GM21576 (cell line): Measurements from ENCODE around the gene TMEM215.
"Not testable (repeated sequence)": the region's sequence is repeated elsewhere in the genome, so short reads cannot be mapped to it uniquely, and the experiment has no call there.

Experiments used
- ATAC-seq: cut with Tn5 transposase; IDR thresholded peaks from one replicate; pipeline ENCODE4 v1.9.1; 2021; ENCODE audit warnings: mild to moderate bottlenecking, moderate library complexity; ENCODE audit not compliant: unreplicated experiment

The TMEM215 gene, protein sequence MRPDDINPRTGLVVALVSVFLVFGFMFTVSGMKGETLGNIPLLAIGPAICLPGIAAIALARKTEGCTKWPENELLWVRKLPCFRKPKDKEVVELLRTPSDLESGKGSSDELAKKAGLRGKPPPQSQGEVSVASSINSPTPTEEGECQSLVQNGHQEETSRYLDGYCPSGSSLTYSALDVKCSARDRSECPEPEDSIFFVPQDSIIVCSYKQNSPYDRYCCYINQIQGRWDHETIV

DNA sequence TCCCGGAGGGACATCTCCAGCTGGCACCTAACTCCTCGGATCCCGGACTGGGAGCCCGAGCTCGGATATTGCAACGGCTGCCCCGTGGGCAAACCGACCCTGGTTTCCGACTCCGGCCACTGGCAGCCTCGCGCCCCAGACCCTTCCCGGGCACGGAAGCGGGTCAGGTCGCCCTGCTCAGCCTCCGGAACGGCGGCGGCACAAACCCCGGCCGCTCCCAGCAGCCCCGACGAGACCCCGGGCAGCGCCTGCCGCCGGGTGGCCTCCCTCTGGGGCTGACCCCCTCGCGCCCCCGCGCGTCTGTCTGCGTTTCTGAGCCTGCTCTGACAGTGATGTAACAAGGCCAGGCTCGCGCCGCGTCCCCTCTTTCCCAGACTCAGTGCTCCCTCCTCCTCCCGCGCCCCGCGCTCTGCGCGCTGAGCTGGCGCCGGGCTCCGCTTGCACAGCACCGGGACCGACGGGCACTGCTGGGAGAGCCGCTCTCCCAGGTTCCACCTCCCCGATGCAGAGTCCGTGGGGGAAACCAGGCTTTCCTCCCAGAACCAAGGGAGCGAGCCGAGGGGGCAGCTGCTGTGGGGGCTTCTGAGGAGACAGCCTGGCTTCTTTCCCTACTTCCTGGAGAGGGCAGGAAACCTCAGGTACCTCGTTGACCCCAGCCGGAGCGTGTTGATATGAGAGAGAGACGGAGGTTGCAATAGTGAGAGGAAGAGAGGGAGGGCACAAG is at the start of gene TMEM215:
TMEM215 (plus strand) TSS at position 373 of the 724 bp plus-strand sequence. CDS start 644 bp downstream, outside the sequence.
- no peak for ATAC-seq

DNA sequence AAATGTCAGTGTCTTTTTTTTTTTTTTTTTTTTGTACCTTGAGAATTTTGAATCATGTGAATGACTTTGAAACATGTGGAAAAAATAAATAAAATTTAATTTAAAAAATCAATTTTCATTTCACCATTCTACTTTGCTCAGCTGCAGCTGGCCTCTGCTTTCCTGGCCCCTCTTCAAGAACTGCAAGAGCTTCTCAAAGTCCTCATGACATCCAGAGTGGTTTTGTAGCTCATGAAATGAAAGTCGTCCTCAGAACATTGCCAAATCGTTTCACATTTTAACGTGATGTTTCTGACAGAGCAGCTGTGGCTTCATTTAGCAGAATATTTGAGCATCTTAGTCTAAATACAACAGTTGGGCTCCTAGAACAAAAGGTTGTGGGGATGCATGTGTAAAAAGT is 47.9 kb upstream of the TMEM215 start:
- ATAC-seq: no peak

DNA sequence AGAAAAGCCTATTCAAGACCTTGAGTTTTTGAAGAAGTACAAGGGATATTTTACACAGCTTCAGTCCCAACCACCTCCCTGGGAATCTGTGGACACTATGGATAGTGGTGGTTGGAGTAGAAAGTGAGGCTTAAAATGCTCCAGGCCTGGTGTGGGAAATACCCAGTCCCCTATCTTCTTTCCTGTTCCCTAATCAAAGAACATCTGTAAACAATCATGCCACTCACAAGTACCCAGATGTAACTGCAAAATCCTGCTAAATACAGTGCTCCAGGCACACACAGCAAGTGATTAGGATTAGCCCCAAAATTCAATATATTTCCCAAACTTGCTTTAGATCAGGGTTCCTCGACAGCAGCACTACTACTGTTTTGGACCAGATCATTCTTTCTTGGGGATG is 46.0 kb upstream of the TMEM215 start:
- ATAC-seq: no peak

DNA sequence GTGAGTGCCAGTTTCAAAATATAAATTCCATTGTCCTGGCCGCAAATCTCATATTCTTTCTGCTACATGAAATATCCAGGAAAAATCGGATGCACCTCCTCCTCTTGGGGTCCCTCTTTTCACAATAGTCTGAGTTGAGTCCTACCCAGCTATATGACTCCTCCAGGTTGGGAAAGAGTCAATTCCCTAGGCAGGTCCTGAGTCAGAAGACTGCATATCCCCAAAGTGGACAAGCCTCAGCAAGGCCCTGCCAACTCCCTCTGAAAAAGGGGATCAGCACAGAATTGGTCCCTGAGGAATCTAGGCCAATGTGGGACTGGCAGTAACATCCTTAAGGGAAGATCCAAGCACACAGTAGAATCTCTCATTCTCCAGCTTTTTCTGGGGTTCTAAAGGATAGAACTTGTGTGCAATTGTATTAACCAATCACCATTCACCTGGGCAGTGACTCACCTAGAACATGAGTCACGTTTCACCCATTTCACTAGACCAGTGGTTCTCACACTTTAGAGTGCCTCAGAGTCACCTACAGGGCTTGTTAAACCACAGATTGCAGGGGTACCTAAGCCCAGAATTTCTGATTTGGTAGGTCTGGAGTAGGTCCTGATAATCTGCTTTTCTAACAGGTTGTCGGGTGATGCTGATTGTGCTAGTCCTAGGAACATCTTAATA is 44.7 kb upstream of the TMEM215 start:
- no peak for ATAC-seq

DNA sequence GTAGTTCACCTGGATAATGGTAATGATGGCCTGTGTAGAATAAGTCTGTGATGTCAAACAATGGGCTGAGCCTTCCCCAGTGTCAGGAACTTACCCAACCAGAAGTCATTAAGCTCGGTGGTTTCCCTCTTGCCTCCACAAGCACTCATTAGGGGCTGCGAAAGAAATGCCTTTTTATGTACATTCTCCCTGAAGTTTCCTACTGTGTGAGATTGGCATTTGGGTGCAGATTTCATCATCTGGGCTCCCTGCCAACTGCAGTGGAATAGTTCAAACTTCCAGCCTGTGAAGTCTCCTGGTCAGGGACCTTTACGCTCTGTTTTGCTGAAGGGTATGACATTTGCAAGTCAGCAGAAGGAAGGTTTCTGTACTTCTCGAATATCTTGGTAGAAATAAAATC is 41.6 kb upstream of the TMEM215 start:
- ATAC-seq: no peak

DNA sequence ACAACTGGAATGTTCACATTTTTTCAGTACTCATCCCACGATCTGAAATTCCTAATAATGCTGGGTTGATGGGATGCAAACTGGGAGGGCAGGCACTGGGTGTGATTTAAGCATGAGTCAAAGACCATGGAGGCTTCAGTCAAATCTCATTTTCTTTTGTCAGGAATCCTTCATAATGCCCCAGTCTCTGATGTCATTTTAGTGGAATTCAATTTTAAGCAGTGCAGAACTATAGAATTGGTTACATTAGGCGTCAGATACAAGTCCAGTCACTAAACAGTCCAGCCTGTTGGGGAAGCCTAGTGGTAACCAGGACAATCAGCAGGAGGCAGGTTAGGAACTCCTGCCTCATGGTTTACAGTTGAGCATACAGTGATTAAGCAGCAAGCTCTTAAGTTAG is 41.0 kb upstream of the TMEM215 start:
- ATAC-seq: no peak

DNA sequence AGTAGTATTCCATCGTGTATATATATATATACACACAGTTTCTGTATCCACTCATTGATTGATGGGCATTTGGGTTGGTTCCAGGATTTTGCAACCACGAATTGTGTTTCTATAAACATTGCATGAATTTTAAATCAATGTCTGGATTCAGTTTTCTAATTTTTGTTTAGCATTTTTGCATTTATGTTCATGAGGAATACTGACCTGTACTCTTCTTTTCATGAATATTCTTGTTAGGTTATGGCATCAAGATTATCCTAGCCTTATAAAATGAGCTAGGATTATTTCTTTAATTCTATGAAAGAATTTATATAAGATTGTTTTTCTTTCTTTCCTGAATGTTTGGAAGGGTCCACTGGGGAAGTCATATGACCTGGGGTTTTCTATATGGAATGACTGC is 35.3 kb upstream of the TMEM215 start:
- no peak for ATAC-seq

DNA sequence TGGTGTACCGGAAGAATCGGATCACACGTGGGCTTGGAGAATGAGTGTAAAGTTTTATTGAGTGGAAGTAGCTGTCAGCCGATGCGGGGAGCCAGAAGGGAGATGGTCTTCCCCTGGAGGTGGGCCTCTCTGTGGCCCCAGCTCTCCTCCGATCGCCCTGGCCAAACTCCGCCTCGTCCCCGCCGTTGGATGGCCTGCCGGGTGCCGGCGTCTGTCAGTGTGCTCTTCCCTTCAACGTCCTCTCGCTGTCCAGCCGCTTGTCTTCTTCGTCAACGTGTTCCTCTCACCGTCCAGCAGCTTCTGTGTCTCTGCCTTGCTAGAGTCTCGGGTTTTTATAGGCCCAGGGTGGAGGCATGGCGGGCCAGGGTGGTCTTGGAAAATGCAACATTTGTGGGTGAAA is 27.6 kb upstream of the TMEM215 start:
- no peak for ATAC-seq

DNA sequence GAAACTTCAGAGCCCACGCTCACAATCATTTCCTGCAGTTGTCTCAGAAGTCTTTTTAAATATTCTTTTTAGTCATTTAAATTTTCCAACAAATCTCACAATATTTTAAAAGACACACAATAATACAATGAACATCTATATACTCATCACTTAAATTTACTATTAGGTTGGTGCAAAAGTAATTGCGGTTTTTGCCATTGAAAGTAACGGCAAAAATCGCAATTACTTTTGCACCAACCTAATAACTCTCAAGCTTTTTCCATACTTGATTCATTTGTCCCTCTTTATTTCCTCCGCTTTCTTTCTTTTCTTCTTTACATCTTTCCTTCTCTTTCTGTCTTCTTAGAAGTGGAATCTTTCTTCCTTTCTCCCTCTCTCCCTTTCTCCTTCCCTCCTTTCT is 19.2 kb upstream of the TMEM215 start:
- no peak for ATAC-seq

DNA sequence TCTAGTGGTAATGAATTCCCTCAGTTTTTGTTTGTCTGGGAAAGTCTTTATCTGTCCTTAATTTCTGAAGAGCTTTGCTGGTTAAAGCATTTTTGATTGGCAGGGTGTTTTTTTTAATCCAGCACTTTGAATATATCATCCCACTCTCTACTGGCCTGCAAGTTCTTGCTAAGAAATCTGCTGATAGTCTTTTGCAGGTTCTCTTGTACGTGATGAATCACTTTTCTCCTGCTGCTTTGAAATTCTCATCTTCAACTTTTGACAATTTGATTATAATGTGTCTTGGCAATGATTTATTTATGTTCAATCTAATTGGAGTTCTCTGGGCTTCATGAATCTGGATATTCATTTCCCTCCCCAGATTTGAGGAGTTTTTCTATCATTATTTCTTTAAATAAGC is 8.1 kb upstream of the TMEM215 start:
- no peak for ATAC-seq

DNA sequence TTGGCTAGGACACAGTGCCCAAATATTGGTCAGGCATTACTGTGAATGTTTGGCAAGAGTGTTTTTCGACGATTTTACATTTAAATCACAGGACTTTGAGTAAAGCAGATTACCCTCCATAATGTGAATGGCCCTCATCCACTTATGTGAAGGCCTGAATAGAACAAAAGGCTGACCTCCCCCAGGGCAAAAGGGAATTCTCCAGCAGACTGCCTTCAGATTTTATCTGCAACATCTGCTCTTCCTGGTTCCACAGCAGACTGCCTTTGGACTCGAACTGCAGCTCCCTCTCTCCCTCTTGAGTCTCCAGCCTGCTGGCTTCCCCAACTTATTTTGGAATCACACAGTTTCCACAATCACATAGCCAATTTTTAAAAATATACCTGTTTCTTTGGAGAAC is 7.1 kb upstream of the TMEM215 start:
- no peak for ATAC-seq

DNA sequence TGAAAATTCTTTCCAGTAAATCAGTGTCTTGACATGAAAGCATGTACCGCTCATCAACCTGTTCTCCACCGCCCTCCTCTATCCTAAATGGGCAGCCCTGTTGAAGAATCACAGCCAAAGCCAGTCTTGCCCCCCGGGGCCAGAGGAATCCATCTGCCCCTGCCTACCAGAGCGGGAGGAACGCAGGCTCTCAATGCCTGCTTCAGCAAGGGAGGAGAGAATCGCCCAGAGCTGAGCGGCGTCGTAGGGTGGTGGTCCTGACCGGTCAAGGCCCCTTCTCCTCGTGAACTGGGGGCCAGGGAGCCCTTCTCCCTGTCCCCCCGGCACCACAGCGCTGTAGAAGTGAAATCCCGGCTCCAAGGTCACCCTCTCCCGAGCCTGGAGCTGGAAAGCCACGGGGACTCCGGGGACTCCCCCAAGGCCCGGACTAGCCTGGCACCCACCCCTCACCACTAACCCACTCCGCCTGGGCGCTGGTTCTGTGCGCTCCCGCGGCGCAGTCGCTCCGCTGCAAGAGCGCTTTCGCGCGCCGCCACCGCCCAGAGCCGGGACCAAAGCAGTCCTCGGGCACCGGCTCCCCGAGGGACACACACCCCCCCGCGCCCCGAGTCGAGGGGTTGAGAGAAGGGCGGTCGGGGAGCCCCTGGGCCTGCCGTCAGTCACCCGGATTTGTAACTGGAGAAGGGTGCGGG is 718 bp upstream of the TMEM215 start:
- ATAC-seq: no peak

DNA sequence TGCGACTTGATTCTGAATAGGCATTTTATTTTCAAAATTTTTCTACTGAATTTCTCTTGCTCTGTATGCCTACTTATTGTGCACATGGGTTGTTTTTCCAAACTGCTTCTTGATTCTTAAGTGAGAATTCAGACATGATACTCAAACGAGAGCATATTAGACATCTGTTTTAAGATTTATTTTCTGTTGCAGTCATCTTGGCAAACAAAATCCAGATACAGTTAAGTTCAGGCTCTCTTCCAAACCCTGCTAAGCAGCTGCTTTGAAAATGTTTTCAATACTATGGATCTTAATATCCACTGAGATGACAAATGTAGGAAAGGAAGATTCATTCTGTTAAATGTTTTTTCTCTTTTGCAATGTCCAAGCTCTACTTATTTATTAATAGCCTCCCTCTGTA is 4.5 kb downstream of the TMEM215 start:
- ATAC-seq: no peak

DNA sequence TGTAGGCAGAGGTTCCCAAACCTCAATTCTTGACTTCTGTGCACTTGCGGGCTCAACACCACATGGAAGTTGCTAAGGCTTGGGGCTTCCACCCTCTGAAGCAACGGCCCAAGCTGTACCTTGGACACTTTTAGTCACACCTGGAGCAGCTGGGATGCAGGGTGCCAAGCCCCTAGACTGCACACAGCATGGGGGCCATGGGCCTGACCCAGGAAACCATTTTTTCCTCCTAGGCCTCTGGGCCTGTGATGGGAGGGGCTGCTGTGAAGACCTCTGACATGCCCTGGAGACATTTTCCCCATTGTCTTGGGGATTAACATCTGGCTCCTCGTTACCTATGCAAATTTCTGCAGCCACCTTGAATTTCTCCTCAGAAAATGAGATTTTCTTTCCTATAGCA is 12.7 kb downstream of the TMEM215 start:
- ATAC-seq: not testable (repeated sequence)

DNA sequence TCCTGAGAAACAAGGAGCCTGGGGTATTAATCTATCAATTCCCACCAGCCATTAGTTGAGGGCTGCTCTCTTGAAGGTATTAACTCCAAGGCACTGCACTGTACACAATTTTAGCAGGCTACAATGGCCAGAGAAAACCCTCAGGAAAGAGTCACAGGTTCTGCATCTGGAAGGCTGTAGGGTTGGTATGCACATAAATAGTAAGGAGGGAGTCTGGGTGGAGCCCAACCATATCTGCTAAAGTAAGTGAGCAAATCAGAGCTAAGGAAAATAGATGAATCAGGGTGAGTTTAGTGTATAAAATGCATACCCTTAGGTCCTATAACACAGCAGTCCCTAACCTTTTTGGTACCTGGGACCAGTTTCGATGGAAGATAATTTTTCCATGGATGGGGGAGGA is 18.2 kb downstream of the TMEM215 start:
- ATAC-seq: no peak

DNA sequence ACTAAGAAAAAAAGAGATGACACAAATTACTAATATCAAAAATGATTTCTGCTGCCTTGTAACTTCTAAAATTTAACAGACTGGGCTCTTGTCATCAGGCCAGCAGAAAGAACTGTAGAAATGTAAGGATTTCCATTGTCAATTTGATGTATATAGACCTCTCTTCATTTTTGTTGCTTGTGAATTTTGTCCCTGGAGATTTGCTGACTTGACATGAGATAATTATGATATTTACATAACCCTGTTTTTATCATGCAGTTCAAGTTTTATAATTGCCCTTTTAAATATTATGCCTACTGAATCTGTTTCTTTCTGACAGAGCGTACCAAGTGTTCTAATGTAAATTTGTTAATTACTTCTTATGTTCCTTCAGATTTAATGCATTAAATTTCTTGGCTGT is 23.9 kb downstream of the TMEM215 start:
- ATAC-seq: no peak

DNA sequence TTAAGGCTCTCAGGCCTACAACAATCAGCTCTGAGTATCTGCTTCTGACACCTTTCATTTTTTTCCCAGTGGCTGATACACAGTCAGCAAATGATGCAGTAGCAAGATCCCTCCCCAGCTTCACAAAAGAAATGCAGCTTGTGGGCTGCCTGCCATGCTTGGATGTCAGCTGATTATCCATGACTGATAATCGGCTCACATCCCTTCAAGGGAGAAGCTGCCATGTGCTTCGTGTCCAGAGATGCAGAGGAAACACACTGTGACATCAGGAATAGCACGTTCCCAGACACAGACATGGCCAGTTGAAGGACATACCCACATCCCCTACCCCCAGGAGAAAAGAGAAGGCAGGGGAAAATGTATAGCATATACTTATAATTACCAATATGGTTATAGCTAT is 27.9 kb downstream of the TMEM215 start:
- ATAC-seq: no peak

DNA sequence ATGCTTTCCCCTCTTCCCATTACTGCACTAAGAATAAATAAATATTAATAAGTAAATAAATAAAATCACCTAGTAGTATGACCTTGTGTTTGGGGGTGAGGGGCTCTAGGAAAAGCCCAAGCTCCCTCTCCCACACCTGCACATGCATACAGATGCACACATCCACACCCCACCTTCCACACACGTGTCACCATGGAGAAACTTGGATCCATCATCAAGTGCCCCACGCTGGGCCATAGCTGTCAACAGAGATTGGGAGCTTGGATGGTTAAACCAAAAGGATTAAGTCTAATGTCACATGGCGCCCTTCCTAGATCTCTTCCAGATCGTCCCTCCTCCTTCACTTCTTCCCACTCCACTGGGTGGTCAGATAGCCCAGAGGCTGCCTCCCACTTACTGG is 37.0 kb downstream of the TMEM215 start:
- no peak for ATAC-seq

DNA sequence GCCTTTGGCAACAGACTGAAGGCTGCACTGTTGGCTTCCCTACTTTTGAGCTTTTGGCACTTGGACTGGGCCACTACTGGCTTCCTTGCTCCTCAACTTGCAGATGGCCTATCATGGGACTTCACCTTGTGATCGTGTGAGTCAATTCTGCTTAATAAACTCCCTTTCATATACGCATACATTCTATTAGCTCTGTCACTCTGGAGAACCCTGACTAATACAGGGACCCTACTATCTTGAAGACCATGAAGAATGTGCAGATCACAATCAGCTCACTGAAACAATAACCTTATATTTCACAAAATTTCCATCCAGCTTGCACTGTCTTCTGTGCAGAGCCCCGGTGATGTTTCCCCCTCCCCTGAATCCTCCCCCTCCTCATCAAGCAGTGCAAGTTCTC is 39.8 kb downstream of the TMEM215 start:
- no peak for ATAC-seq

DNA sequence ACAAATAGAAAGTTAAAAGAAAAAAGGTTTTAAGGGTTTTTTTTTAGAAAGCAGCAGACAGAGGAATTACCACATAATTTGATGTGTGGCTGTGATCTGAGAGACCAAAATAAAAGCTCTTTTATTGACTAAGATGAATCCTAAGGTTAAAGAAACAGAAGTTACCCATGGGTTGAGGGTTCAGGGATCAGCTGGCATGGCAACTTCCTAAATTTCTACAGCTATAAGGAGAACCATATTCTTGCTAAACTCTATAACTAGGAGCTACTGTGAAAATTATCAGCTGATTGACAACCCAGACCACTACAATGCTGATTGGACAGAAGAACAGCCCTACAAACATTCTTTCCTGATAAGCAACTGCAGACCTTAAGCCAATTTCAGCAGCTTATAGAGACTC is 40.2 kb downstream of the TMEM215 start:
- no peak for ATAC-seq

DNA sequence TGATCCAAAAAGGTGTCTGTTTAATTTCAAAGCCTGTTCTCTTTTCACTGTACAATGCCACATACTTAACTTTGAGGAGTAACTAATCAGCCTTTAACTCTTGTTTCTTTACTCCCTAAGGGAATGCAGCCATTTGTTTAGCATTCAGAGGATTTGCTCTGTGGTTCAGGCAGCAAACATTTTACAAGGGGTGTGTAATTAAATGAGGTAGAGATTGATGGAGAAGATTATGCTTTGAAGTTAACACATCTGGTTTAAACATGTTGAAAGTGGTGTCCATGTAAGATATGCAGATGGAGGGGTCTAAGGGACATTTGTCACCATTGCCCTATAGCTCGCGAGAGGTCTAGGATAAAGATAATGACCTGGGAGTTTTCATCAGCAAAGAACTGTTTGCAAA is 41.9 kb downstream of the TMEM215 start:
- ATAC-seq: no peak

DNA sequence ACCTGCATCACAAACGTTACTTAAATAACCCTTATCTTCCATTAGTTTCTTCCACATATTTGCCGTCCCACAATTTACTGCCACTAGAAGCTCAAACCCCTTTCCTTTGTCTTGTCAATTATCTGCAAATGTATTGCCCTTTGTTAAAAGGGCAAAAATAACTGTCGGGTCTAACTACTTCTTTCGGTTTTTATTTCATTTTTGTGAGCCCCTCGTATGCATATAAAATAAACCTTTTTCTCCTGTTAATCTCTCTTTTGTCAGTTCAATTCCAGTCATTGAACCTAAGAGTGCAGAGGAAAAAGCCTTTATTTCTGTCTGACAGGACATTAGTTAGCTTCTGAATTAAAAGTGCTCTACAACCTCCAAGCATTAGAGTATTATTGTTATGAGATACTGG is 45.5 kb downstream of the TMEM215 start:
- no peak for ATAC-seq
